PC-9 (cell line): Measurements from ENCODE around the gene LRRC3B. TPM values are rescaled to one million over a fixed set of nuclear protein-coding genes. Genes with fewer than 3 reads are reported as not detected.

Experiments used
- BruUV-seq: library from RNA; stranded (reverse); fragments of 400-500 nt; replicated peaks from 2 replicates; lab custom pipeline; 2021; lab: Mats Ljungman, UMichigan
- CTCF ChIA-PET: fragments of 300-600 bp; sonication (Branson Sonifier 250); formaldehyde crosslinking; loops from one replicate; lab custom pipeline; 2022; ENCODE audit warnings: antibody characterized with exemption; lab: Charles Lee
- POLR2A ChIA-PET: fragments of 300-600 bp; sonication (Branson Sonifier 250); formaldehyde crosslinking; loops from one replicate; lab custom pipeline; 2022; ENCODE audit warnings: antibody characterized with exemption; ENCODE audit not compliant: unreplicated experiment; lab: Charles Lee
- DNase-seq, 2 experiments: peaks; one replicate each; pipeline versions ENCODE4 v3.0.0 to v3.0.0-alpha.2; 2015 to 2022; ENCODE audit warnings: mixed read lengths in 1 of 2
- H2AFZ ChIP-seq: fragments of 200-600 bp; sonication (generic); 2 replicates; pipeline ENCODE4 v1.8.1; 2017; ENCODE audit warnings: antibody characterized with exemption
- H3F3A ChIP-seq: fragments of 200-600 bp; sonication (generic); 2 replicates; pipeline ENCODE4 v1.8.1; 2017; ENCODE audit warnings: antibody characterized with exemption, mild to moderate bottlenecking, low read depth; ENCODE audit not compliant: insufficient read depth
- H3K27ac ChIP-seq: fragments of 200-600 bp; sonication (generic); 2 replicates; pipeline ENCODE4 v1.6.1; 2016; ENCODE audit warnings: mixed run types
- H3K27me3 ChIP-seq: fragments of 200-600 bp; sonication (generic); 2 replicates; pipeline ENCODE4 v1.6.1; 2016; ENCODE audit warnings: low read depth, mixed run types; ENCODE audit not compliant: insufficient read depth
- H3K36me3 ChIP-seq: fragments of 200-600 bp; sonication (generic); 2 replicates; pipeline ENCODE4 v1.6.1; 2016; ENCODE audit warnings: low read depth, mixed run types
- H3K4me1 ChIP-seq: fragments of 200-600 bp; sonication (generic); replicated peaks from 2 replicates; pipeline ENCODE4 v1.6.1; 2016; ENCODE audit warnings: mixed run types; ENCODE audit not compliant: insufficient read depth
- H3K4me2 ChIP-seq: fragments of 200-600 bp; sonication (generic); 2 replicates; pipeline ENCODE4 v1.6.1; 2017; ENCODE audit warnings: mixed run types
- H3K4me3 ChIP-seq: fragments of 200-600 bp; sonication (generic); 2 replicates; pipeline ENCODE4 v1.6.1; 2016; ENCODE audit warnings: mixed run types
- H3K79me2 ChIP-seq: fragments of 200-600 bp; sonication (generic); 2 replicates; pipeline ENCODE4 v1.6.1; 2017; ENCODE audit warnings: low read depth, mixed run types
- H3K9me2 ChIP-seq: fragments of 200-600 bp; sonication (generic); 2 replicates; pipeline ENCODE4 v1.8.1; 2017; ENCODE audit warnings: mild to moderate bottlenecking; ENCODE audit not compliant: insufficient read depth
- H3K9me3 ChIP-seq: fragments of 200-600 bp; sonication (generic); 2 replicates; pipeline ENCODE4 v1.8.1; 2016; ENCODE audit warnings: low read depth; ENCODE audit not compliant: insufficient read depth
- H4K20me1 ChIP-seq: fragments of 200-600 bp; sonication (generic); 2 replicates; pipeline ENCODE4 v1.8.1; 2017; ENCODE audit not compliant: insufficient read depth
- EZH2 ChIP-seq: fragments of 200-600 bp; sonication (generic); IDR thresholded peaks from 2 replicates; pipeline ENCODE4 v1.8.0; 2017; ENCODE audit warnings: antibody characterized with exemption, low read depth
- intact Hi-C: fragments of 100-400 bp; cut with micrococcal nuclease; formaldehyde crosslinking; loops from one replicate; pipeline ENCODE4 v1.10.0; 2022; ENCODE audit not compliant: unreplicated experiment
- total RNA-seq: library from RNA; stranded (reverse); gene quantifications from 2 replicates; pipeline ENCODE4 v1.2.3, GENCODE V29; 2021
- TF ChIP-seq, protein P1 (sequence below): fragments of 200-600 bp; sonication (generic); conservative IDR thresholded peaks from 2 replicates; pipeline ENCODE4 v1.6.1; 2017; ENCODE audit warnings: mixed run types, antibody characterized with exemption, mild to moderate bottlenecking, moderate library complexity

Gene LRRC3B
- total RNA-seq, 1 experiment from 2014 or later: not detected

DNA sequence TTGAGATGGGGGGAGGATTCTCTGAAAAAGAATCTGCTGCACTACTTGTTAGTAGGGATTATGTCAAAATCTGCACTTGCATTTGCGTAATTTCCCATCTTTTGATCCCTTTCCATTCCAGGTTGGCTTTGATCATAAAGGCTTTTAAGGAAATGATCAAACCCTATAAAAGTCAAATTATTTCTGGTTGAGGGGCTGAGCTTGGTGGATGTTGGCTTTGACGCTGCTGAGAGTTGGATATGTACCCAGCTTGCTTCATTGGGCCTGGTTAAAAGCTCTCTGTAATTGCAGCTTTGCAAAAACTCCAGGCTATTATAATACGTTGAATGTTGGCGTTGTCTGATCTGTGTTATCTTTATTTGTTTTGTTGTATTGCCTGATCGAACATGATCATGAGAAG lies 12.0 kb downstream of the LRRC3B start:
- CTCF ChIA-PET: no interaction called here
- H3K27ac ChIP-seq: no peak overlapping the region
- no peaks in the 10 kb centered on the region for H4K20me1 ChIP-seq
- POLR2A ChIA-PET: no interaction called here
- H3K4me2 ChIP-seq: no peak overlapping the region
- no peak for TF ChIP-seq EZH2
- TF ChIP-seq, protein P1, sequence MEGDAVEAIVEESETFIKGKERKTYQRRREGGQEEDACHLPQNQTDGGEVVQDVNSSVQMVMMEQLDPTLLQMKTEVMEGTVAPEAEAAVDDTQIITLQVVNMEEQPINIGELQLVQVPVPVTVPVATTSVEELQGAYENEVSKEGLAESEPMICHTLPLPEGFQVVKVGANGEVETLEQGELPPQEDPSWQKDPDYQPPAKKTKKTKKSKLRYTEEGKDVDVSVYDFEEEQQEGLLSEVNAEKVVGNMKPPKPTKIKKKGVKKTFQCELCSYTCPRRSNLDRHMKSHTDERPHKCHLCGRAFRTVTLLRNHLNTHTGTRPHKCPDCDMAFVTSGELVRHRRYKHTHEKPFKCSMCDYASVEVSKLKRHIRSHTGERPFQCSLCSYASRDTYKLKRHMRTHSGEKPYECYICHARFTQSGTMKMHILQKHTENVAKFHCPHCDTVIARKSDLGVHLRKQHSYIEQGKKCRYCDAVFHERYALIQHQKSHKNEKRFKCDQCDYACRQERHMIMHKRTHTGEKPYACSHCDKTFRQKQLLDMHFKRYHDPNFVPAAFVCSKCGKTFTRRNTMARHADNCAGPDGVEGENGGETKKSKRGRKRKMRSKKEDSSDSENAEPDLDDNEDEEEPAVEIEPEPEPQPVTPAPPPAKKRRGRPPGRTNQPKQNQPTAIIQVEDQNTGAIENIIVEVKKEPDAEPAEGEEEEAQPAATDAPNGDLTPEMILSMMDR: no peak
- no TSS peak for BruUV-seq
- no peaks in the 10 kb centered on the region for H3K9me3 ChIP-seq
- H3K36me3 ChIP-seq: no peaks in the 10 kb centered on the region
- H3K79me2 ChIP-seq: no peaks in the 10 kb centered on the region
- no peaks in the 10 kb centered on the region for H3K27me3 ChIP-seq
- intact Hi-C loops: no loop called here
- DNase-seq: no peak
- no peaks in the 10 kb centered on the region for H3K4me1 ChIP-seq
- no peak overlapping the region for H2AFZ ChIP-seq
- no peaks in the 10 kb centered on the region for H3F3A ChIP-seq
- no peaks in the 10 kb centered on the region for H3K9me2 ChIP-seq
- no peak overlapping the region for H3K4me3 ChIP-seq

DNA sequence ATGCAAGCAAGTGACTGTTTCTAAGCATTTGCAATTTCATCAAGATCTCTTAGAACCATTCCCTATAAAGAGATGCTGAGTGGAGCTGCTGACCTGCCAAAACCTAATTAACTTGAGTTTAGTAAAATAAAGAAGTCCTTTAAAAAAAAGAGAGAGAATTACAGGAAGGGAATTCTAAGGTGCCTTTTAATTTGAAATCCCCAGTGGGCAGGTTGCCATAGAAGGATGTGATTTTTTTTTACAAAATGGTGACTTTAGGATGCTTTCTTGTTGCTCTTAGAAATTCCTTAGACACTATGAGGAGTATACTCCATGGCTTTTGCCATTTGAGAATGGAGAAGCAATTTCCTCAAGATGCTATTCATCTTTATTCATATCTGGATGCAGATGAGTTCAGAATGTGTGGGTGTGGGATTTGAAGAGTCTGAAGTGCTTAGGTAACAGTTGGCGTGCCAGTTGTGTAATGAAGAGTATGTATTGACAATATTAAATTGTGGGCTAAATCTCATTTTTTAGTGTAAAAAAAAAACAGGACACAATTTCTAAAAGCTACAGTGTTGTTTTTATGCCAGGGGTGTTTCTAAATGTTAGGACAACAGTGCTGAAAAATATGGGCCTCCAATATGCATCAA lies 13.6 kb downstream of the LRRC3B start:
- no TSS peak for BruUV-seq
- Histone ChIP-seq H3K36me3 (no peaks in the 10 kb centered on the region), H3K9me3 (no peaks in the 10 kb centered on the region), H3F3A (no peaks in the 10 kb centered on the region), H3K4me3 (no peak overlapping the region), H3K79me2 (no peaks in the 10 kb centered on the region), H3K9me2 (no peaks in the 10 kb centered on the region), H4K20me1 (no peaks in the 10 kb centered on the region), H3K27ac (no peak overlapping the region), H3K4me1 (no peaks in the 10 kb centered on the region), H2AFZ (no peak overlapping the region), H3K4me2 (no peak overlapping the region), H3K27me3 (no peaks in the 10 kb centered on the region)
- no peak for TF ChIP-seq EZH2
- TF ChIP-seq, protein P1: no peak
- CTCF ChIA-PET: no interaction called here
- POLR2A ChIA-PET: no interaction called here
- intact Hi-C loops: no loop called here
- DNase-seq: no peak

DNA sequence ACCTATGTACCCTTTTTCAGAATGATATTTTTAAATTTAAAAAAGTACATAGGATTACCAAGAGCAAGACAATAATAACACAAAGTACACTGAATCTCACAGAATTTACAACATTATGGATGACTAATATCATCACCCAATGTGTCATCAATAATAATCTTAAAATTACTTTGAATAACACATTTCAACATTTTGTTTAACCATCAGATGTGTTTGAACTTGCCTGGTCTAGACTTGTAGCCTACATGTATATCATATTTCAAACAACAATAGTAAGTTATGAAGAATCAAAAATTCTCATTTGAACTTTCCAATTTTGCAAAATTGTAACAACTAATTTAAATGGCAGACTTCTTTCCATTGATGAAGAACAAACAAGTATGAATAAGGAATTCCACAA lies 15.1 kb downstream of the LRRC3B start:
- no peak overlapping the region for H3K27ac ChIP-seq
- POLR2A ChIA-PET: no interaction called here

More for the DNA sequence above, 15.1 kb downstream of the LRRC3B start:
- no peaks in the 10 kb centered on the region for H3K27me3 ChIP-seq
- H2AFZ ChIP-seq: no peak overlapping the region
- no peak for DNase-seq
- H4K20me1 ChIP-seq: no peaks in the 10 kb centered on the region
- TF ChIP-seq EZH2: no peak
- TF ChIP-seq, protein P1: no peak
- H3K36me3 ChIP-seq: no peaks in the 10 kb centered on the region
- H3K9me3 ChIP-seq: no peaks in the 10 kb centered on the region
- CTCF ChIA-PET: no interaction called here
- H3K4me3 ChIP-seq: no peak overlapping the region
- intact Hi-C loops: no loop called here
- BruUV-seq: no TSS peak
- no peaks in the 10 kb centered on the region for H3K9me2 ChIP-seq
- no peaks in the 10 kb centered on the region for H3K4me1 ChIP-seq
- H3K79me2 ChIP-seq: no peaks in the 10 kb centered on the region
- H3K4me2 ChIP-seq: no peak overlapping the region
- no peaks in the 10 kb centered on the region for H3F3A ChIP-seq
